ENCODE data around the gene KCTD1.

- TF ChIP-seq CTCF (IDR thresholded peaks at IDR 0.05; ENCODE audit: poor library complexity) (no peak), EZH2phosphoT487 (IDR thresholded peaks at IDR 0.05; ENCODE audit: low read depth, severe bottlenecking, unreplicated experiment) (no peak), EZH2 (IDR thresholded peaks at IDR 0.05; ENCODE audit: borderline replicate concordance) (no peak)
Measured at GRCh38 chr18:26422472-26423162, 125.7 kb downstream of the KCTD1 start.
